Posterior vena cava (tissue), 2 donors: ENCODE measurements around the gene ADAD2. TPM values are rescaled to one million over a fixed set of nuclear protein-coding genes. Genes with fewer than 3 reads are reported as not detected.

Experiments used
- DNase-seq: peaks from one replicate; pipeline ENCODE4 v3.0.0-alpha.2; 2020; ENCODE audit warnings: low spot score
- intact Hi-C, 2 donors: fragments of 100-400 bp; cut with DNase I; formaldehyde crosslinking; loops; one replicate each; pipeline versions ENCODE4 v1.14.1 to v1.14.2; 2022 to 2023
- total RNA-seq, 2 donors: library from RNA; stranded (reverse); fragmentation: NEBNext Ultra II Directional; extraction: Animal tissue kit (Norgen Biotek cat#: 25700); gene quantifications; one replicate each; pipeline ENCODE4 v1.2.1, GENCODE V29; 2021
- donor health status: DM: yes; HTN: yes; CAD: no.
- donor health status: DM: yes; HTN: yes; CAD: no.

Gene ADAD2
- total RNA-seq, 2 donors from 2014 or later = not detected

- intact Hi-C loops = no loop called here
- DNase-seq = no peak
Measured at GRCh38 chr16:84237994-84238750, 47.2 kb downstream of the ADAD2 start.

GRCh38 chr16:84239141-84239769 lies 48.3 kb downstream of the ADAD2 start:
- DNase-seq = no peak

GRCh38 chr16:84239909-84240308 lies 49.0 kb downstream of the ADAD2 start, which contains the start of gene KCNG4:
Gene KCNG4 (minus strand): TSS chr16:84240012. CDS start chr16:84237485, 2,527 bp downstream.
- DNase-seq = no peak
- intact Hi-C loops = no loop called here

More at GRCh38 chr16:84239141-84239769, 48.3 kb downstream of the ADAD2 start:
- intact Hi-C loops = no loop called here

- intact Hi-C loops = no loop called here
- DNase-seq = no peak
Measured at GRCh38 chr16:84240455-84240854, 49.5 kb downstream of the ADAD2 start.

- intact Hi-C loops = no loop called here
Measured at GRCh38 chr16:84241778-84242177, 50.8 kb downstream of the ADAD2 start.

GRCh38 chr16:84242839-84243238 lies 51.9 kb downstream of the ADAD2 start:
- intact Hi-C loops = no loop called here
- no peak for DNase-seq

More at GRCh38 chr16:84241778-84242177, 50.8 kb downstream of the ADAD2 start:
- DNase-seq = no peak

- intact Hi-C loops = no loop called here
- no peak for DNase-seq
Measured at GRCh38 chr16:84243732-84244131, 52.8 kb downstream of the ADAD2 start.

- no peak for DNase-seq
Measured at GRCh38 chr16:84244728-84245127, 53.8 kb downstream of the ADAD2 start.

GRCh38 chr16:84245956-84246678 lies 55.2 kb downstream of the ADAD2 start:
- intact Hi-C loops = no loop called here
- no peak for DNase-seq

More at GRCh38 chr16:84244728-84245127, 53.8 kb downstream of the ADAD2 start:
- intact Hi-C loops = no loop called here

- intact Hi-C loops = no loop called here
- no peak for DNase-seq
Measured at GRCh38 chr16:84246679-84247077, 55.7 kb downstream of the ADAD2 start.

Other genes starting within 250 kb of the ADAD2 start
- 1 to 10 TPM; 6.2 to 6.8 TPM for gene OSGIN1, start 237.9 kb upstream of the ADAD2 start, total RNA-seq
- gene NECAB2, start 222.9 kb upstream of the ADAD2 start, total RNA-seq = 1 to 10 TPM in 1 of 2 donors, under 1 TPM in 1; 0.71 to 3.0 TPM
- gene SLC38A8, start 148.4 kb upstream of the ADAD2 start, total RNA-seq = not detected
- 10 to 100 TPM; 61.9 to 71.3 TPM for gene MBTPS1, start 74.2 kb upstream of the ADAD2 start, total RNA-seq
- gene HSDL1, start 46.0 kb upstream of the ADAD2 start, total RNA-seq = 10 to 100 TPM; 10.1 to 21.2 TPM
- not detected for gene DNAAF1, start 45.8 kb upstream of the ADAD2 start, total RNA-seq
- 10 to 100 TPM; 32.3 to 35.9 TPM for gene TAF1C, start 4.1 kb upstream of the ADAD2 start, total RNA-seq
- not detected for gene KCNG4, start 48.9 kb downstream of the ADAD2 start, total RNA-seq
- 10 to 100 TPM; 48.7 to 93.6 TPM for gene WFDC1, start 103.7 kb downstream of the ADAD2 start, total RNA-seq
- gene ATP2C2, start 177.4 kb downstream of the ADAD2 start, total RNA-seq = under 1 TPM; 0.10 to 0.19 TPM